HuH-7.5 (cell line): ENCODE measurements around the gene TSHR.

Source experiments
- DNase-seq: peaks from one replicate; pipeline ENCODE4 v3.0.0; 2011; ENCODE audit warnings: low spot score

TSHR gene

GRCh38 chr14:81178063-81178462, 222.6 kb downstream of the TSHR start:
- DNase-seq = no peak

DNA sequence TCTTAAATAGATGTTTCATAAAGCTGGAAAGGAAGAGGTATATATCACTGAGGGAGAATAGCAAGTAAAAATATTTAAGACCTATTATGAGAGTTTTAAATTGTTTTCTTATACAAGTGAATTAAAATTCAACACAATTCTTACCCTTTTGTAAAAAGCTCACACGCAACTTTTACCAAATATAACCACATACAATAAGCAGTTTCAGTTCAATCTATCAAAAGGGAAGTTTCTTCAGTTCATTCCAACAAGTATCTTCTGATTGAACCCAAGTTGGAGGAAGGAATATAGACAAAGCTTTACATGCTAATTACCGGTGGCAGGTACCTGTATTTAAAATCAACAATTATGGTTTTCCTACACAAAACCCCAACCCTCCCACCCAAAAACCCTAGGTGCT, 224.2 kb downstream of the TSHR start:
- DNase-seq = no peak

DNA sequence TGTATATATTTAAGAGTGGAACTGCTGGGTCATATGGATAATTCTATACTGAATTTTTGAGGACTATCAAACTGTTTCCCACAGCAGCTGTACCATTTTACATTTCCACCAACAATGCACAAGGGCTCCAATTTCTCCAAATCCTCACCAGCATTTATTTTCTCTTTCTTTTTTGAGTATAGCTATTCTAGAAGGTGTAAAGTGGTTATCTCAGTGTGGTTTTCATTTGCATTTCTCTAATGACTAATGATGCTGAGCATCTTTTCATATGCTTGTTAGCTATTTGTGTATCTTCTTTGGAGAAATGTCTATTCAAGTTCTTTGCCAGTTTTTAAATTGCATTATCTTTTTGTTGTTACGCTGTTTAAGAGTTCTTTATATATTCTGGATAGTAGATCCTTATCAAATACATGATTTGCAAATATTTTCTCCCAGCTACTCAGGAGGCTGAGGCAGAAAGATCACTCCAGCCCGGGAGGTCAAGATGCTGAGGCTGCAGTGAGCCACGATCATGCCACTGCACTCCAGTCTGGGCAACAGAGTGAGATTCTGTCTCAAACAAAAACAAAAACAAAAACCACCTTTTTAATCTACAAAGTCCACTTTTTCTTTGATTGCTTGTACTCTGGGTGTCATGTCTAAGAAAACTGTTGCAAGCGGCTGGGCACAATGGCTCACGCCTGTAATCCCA, 232.6 kb downstream of the TSHR start:
- no peak for DNase-seq

DNA sequence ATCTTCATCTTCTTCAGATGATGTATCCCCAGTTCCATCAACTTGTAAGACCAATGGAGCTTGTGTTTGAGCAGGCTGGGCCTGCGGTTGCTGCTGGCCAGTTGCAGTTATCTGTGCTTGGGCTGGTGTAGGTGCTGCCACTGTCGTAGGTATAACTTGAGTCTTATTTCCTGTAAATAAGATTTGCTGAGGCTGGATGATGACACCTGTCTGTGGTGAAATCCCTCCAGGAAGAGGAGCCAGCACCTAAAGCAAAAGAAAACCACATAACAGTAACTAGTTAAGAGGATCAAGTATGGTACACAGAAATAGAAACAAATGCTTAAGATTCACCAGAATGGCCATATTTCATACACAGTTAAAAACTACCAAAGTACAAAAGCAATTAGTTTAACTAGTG, 237.2 kb downstream of the TSHR start:
- DNase-seq = no peak

GRCh38 chr14:81193924-81194633, 238.7 kb downstream of the TSHR start:
- no peak for DNase-seq
